Hepatocyte (in vitro differentiated cells): ENCODE data around the gene NPIPB8. TPM values are rescaled to one million over a fixed set of nuclear protein-coding genes. Genes with fewer than 3 reads are reported as not detected.
"Not testable (repeated sequence)": the region's sequence is repeated elsewhere in the genome, so short reads cannot be mapped to it uniquely, and the experiment has no call there.

ENCODE experiments used
- DNase-seq: peaks from one replicate; pipeline ENCODE4 v3.0.0-alpha.2; 2016; ENCODE audit warnings: low spot score
- H2AFZ ChIP-seq: fragments of 200-600 bp; sonication (generic); 2 replicates; pipeline ENCODE4 v1.6.0; 2016; ENCODE audit warnings: antibody characterized with exemption, mild to moderate bottlenecking
- H3K27ac ChIP-seq: fragments of 200-600 bp; sonication (generic); 2 replicates; pipeline ENCODE4 v1.5.1; 2016; ENCODE audit warnings: mild to moderate bottlenecking
- H3K27me3 ChIP-seq: fragments of 200-600 bp; sonication (generic); 2 replicates; pipeline ENCODE4 v1.6.1; 2016
- H3K36me3 ChIP-seq: fragments of 200-600 bp; sonication (generic); replicated peaks from 2 replicates; pipeline ENCODE4 v1.5.1; 2016; ENCODE audit warnings: low read depth; ENCODE audit not compliant: insufficient read depth
- H3K4me1 ChIP-seq: fragments of 200-600 bp; sonication (generic); 2 replicates; pipeline ENCODE4 v1.5.1; 2016; ENCODE audit warnings: mild to moderate bottlenecking, moderate library complexity; ENCODE audit not compliant: insufficient read depth
- H3K4me2 ChIP-seq: fragments of 200-600 bp; sonication (generic); 2 replicates; pipeline ENCODE4 v1.6.0; 2016
- H3K4me3 ChIP-seq: fragments of 200-600 bp; sonication (generic); 2 replicates; pipeline ENCODE4 v1.5.1; 2016; ENCODE audit warnings: mild to moderate bottlenecking
- H3K79me2 ChIP-seq: fragments of 200-600 bp; sonication (generic); 2 replicates; pipeline ENCODE4 v1.6.0; 2017; ENCODE audit warnings: mild to moderate bottlenecking
- H3K9me2 ChIP-seq: fragments of 200-600 bp; sonication (generic); replicated peaks from 2 replicates; pipeline ENCODE4 v1.6.0; 2017; ENCODE audit warnings: mild to moderate bottlenecking; ENCODE audit not compliant: insufficient read depth
- H3K9me3 ChIP-seq: fragments of 200-600 bp; sonication (generic); 2 replicates; pipeline ENCODE4 v1.5.1; 2016; ENCODE audit warnings: low read depth, mild to moderate bottlenecking
- H4K20me1 ChIP-seq: fragments of 200-600 bp; sonication (generic); 2 replicates; pipeline ENCODE4 v1.6.0; 2016; ENCODE audit warnings: mild to moderate bottlenecking; ENCODE audit not compliant: insufficient read depth, poor library complexity, severe bottlenecking
- EZH2 ChIP-seq: fragments of 200-600 bp; sonication (generic); IDR thresholded peaks from 2 replicates; pipeline ENCODE4 v1.6.1; 2016; ENCODE audit warnings: antibody characterized with exemption, mild to moderate bottlenecking, borderline replicate concordance
- EZH2phosphoT487 ChIP-seq: fragments of 200-600 bp; sonication (generic); IDR thresholded peaks from one replicate; pipeline ENCODE4 v1.6.1; 2018; ENCODE audit warnings: antibody characterized with exemption, mild to moderate bottlenecking, low read depth, moderate library complexity; ENCODE audit not compliant: unreplicated experiment, severe bottlenecking
- WGBS: methylation state at CpG from one replicate; pipeline ENCODE4 v1.1.6; 2016; ENCODE audit warnings: low lambda C conversion rate; ENCODE audit errors: missing lambda C conversion rate; 5-methylcytosine and 5-hydroxymethylcytosine counted together
- polyA plus RNA-seq: library from polyadenylated mRNA; unstranded; fragments of >200 nt; fragmentation: Nextera tagmentation; extraction: Ambion mirVana; gene quantifications from 2 replicates; pipeline ENCODE4 v1.2.1, GENCODE V29; 2016
- total RNA-seq: library from RNA; depleted of rRNA; stranded (reverse); fragments of >200 nt; gene quantifications from 2 replicates; pipeline ENCODE4 v1.2.3, GENCODE V29; 2014
- TF ChIP-seq, protein P1 (sequence below): fragments of 200-600 bp; sonication (generic); IDR thresholded peaks from 2 replicates; pipeline ENCODE4 v1.5.1; 2016; ENCODE audit warnings: antibody characterized with exemption, mild to moderate bottlenecking; ENCODE audit not compliant: poor library complexity

The NPIPB8 gene
- total and polyA plus RNA-seq, 2 experiments from 2014 or later: 0.47 TPM; not detected in 1

DNA sequence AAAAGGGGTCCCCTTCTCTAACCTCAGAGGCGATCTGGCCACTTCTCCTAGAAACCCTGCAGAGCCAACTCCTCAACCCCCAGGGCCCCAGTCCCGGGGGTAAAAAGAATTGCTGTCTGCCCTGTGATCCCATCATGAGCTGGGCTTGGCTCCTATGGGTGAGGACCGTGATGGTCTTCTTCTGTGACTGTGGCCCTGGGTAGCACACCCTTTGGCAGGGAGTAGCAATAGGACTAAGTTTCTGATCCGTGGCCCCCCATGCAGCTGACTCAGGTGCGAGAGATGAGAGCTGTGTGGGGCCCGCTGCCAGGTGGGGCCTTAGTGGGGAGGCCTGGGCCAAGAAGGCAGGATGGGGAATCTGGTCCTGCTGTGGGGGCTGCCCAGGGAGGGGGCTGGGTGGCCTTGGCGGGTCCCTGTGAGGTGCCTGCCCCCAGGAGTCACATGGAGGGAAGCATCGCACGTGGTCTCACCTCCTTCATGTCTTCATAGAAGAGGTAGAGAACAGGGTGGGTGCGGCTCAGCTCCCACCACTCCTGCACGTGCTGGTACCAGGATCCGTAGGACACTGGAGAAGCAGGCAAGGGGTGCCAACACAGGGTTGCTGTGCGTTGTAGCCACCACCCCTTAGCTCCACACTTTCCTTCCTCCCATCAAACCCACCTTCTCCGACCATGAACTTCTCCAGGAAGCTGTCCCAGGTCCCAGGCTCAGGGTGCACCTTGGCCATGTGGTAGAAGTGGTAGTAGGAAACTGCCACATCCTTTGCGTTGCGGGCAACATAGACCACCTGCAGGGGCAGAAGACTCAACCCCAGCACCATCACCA, 31.4 kb upstream of the NPIPB8 start:
- 89% methylated on average over 14 of the region's 16 CpGs for WGBS
- TF ChIP-seq EZH2 (no peak), EZH2phosphoT487 (no peak)
- TF ChIP-seq, protein P1, sequence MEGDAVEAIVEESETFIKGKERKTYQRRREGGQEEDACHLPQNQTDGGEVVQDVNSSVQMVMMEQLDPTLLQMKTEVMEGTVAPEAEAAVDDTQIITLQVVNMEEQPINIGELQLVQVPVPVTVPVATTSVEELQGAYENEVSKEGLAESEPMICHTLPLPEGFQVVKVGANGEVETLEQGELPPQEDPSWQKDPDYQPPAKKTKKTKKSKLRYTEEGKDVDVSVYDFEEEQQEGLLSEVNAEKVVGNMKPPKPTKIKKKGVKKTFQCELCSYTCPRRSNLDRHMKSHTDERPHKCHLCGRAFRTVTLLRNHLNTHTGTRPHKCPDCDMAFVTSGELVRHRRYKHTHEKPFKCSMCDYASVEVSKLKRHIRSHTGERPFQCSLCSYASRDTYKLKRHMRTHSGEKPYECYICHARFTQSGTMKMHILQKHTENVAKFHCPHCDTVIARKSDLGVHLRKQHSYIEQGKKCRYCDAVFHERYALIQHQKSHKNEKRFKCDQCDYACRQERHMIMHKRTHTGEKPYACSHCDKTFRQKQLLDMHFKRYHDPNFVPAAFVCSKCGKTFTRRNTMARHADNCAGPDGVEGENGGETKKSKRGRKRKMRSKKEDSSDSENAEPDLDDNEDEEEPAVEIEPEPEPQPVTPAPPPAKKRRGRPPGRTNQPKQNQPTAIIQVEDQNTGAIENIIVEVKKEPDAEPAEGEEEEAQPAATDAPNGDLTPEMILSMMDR: no peak
- H3K4me2 ChIP-seq: no peak overlapping the region
- no peaks in the 10 kb centered on the region for H3K79me2 ChIP-seq
- no peaks in the 10 kb centered on the region for H3K9me2 ChIP-seq
- no peaks in the 10 kb centered on the region for H3K36me3 ChIP-seq
- H3K27me3 ChIP-seq: no peaks in the 10 kb centered on the region
- no peak for DNase-seq
- H2AFZ ChIP-seq: no peak overlapping the region
- H3K4me3 ChIP-seq: no peak overlapping the region
- H4K20me1 ChIP-seq: no peaks in the 10 kb centered on the region
- H3K4me1 ChIP-seq: peaks cover 11% of the 10 kb centered on the region
- no peaks in the 10 kb centered on the region for H3K9me3 ChIP-seq
- no peak overlapping the region for H3K27ac ChIP-seq

DNA sequence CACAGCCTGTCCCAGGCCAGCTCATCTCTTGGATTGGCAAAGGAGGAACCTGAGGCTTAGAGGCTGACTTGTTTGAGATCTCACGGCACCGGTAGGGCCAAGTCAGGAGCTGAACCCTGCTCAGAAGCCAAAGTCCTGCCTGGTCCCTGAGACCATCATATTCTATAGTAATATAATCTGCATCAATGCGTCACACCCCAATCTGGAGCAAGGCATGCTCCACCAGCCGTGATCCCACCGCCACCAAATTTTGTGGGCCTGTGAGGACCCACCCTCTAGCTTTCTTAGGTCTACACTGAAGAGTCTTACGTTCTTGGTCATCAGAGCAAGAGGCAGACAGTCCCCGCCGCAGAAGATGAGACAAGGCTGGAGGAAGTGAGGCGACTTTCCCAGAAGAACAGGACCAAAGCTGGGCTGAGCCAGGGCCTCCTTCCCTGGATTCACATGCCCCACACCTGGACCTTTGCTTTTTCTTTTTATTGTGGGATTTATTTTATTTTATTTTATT, 30.7 kb upstream of the NPIPB8 start:
- Histone ChIP-seq H3K4me1 (peaks cover 11% of the 10 kb centered on the region), H3K9me3 (no peaks in the 10 kb centered on the region), H3K36me3 (no peaks in the 10 kb centered on the region), H3K79me2 (no peaks in the 10 kb centered on the region), H2AFZ (no peak overlapping the region), H3K27me3 (no peaks in the 10 kb centered on the region), H3K27ac (no peak overlapping the region), H3K4me2 (no peak overlapping the region), H3K4me3 (no peak overlapping the region), H4K20me1 (no peaks in the 10 kb centered on the region), H3K9me2 (no peaks in the 10 kb centered on the region)
- TF ChIP-seq, protein P1: no peak
- TF ChIP-seq EZH2: no peak
- TF ChIP-seq EZH2phosphoT487: no peak
- no peak for DNase-seq
- WGBS: 98% methylated on average over 9 of the region's 9 CpGs

DNA sequence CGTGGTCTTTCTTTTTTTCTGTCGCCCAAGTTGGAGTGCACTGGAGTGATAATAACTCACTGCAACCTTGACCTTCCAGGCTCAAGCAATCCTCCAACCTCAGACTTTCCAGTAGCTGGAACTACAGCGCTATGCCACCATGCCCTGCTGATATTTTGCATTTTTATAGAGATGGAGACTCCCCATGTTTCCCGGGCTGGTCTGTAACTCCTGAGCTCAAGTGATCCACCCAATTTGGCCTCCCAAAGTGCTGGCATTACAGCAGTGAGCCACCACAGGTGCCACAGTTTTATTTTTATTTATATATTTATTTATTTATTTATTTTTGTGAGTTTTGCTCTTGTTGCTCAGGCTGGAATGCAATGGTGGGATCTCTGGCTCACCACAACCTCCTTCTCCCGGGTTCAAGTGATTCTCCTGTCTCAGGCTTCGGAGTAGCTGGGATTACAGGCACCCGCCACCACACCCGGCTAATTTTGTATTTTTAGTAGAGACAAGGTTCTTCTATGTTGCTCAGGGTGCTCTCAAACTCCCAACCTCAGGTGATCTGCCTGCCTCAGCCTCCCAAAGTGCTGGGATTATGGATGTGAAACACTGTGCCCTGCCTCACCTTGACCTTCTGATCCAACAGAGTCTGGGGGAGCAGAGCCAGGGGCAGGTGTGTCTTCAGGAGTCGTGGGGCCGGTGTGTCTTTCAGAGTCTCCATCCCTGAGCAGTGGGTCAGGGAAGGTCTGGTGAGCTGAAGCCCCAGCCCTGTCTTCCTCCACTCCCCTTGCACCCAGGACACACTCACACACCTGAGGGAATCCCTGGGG, 30.0 kb upstream of the NPIPB8 start:
- not testable (repeated sequence) for H3K27me3 ChIP-seq, DNase-seq, H3K9me2 ChIP-seq, H3K79me2 ChIP-seq, H3K36me3 ChIP-seq, H3K4me3 ChIP-seq, H2AFZ ChIP-seq, H3K4me2 ChIP-seq, H3K9me3 ChIP-seq, H3K27ac ChIP-seq, H4K20me1 ChIP-seq
- H3K4me1 ChIP-seq: peaks cover 11% of the 10 kb centered on the region
- 95% methylated on average over 9 of the region's 10 CpGs for WGBS

DNA sequence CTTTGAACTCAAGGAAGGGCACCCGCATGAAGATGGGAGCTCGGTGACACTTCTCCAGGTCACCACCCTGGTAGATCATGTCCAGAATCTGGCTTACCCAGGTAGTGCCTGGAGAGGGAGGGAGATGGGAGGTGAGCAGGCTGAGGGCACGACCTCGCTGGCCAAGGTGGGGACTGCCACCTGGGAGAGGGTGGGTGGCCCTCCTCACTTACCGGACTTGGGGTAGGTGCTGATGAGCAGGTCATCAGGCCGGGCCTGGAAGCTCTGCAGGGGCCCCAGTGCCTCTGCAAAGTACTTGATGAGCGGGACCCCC, 29.4 kb upstream of the NPIPB8 start:
- H4K20me1 ChIP-seq, H2AFZ ChIP-seq, H3K36me3 ChIP-seq, H3K27ac ChIP-seq, H3K4me3 ChIP-seq, DNase-seq, H3K9me2 ChIP-seq, H3K4me2 ChIP-seq, H3K27me3 ChIP-seq, H3K9me3 ChIP-seq, H3K79me2 ChIP-seq: not testable (repeated sequence)
- 95% methylated on average over 6 of the region's 7 CpGs for WGBS
- H3K4me1 ChIP-seq: peaks cover 11% of the 10 kb centered on the region

DNA sequence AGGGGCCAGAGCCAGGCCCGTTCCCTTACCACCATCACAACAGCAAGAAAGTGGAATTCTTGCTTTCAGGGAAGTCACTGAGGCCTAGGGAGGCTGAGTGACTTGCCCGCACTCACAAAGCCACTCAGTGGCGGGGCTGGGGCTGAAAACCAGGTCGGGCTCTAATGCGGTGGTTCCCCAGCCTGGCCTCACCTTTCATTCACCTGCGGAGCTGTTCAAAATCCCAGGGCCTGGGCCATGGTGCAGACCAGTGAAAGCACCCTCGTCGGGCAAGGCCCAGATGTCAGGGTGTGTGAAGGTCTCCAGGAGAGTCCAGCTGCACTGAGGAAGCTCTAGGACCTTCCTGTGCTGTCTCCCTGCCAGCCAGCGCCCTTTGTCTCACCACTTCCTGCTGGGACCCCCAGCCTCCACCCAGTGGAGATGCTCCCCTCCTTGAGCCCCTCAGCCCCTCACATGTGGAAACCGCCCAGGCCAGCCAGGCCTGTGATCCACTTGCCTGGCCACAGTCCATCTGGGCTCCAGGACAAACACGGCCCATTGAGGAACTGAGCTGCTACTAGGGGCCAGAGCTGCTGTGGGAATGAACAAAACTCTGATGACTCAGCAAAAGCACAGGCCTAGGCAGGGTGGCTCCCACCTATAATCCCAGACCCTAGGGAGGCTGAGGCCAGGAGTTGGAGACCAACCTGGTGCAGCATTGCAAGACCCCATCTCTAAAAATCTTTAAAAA, 28.8 kb upstream of the NPIPB8 start:
- H3K9me2 ChIP-seq, H3K27me3 ChIP-seq, H3K79me2 ChIP-seq, H3K9me3 ChIP-seq, H3K36me3 ChIP-seq, DNase-seq, H3K4me3 ChIP-seq, H4K20me1 ChIP-seq, H2AFZ ChIP-seq: not testable (repeated sequence)
- WGBS: 95% methylated on average over 11 of the region's 11 CpGs
- Histone ChIP-seq H3K4me2 (peak overlapping the region; percentile 57), H3K27ac (peak overlapping the region; percentile 26), H3K4me1 (peaks cover 11% of the 10 kb centered on the region)
